Measurements from ENCODE around the gene OR52B4.
"Not testable (repeated sequence)": the region's sequence is repeated elsewhere in the genome, so short reads cannot be mapped to it uniquely, and the experiment has no call there.

DNA sequence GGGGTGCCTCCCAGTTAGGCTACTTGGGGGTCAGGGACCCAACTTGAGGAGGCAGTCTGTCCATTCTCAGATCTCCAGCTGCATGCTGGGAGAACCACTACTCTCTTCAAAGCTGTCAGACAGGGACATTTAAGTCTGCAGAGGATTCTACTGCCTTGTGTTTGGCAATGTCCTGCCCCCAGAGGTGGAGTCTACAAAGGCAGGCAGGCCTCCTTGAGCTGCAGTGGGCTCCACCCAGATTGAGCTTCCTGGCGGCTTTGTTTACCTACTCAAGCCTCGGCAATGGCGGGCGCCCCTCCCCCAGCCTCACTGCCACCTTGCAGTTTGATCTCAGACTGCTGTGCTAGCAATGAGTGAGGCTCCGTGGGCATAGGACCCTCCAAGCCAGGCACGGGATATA lies 38.0 kb upstream of the OR52B4 start:
- TF ChIP-seq, protein P1, sequence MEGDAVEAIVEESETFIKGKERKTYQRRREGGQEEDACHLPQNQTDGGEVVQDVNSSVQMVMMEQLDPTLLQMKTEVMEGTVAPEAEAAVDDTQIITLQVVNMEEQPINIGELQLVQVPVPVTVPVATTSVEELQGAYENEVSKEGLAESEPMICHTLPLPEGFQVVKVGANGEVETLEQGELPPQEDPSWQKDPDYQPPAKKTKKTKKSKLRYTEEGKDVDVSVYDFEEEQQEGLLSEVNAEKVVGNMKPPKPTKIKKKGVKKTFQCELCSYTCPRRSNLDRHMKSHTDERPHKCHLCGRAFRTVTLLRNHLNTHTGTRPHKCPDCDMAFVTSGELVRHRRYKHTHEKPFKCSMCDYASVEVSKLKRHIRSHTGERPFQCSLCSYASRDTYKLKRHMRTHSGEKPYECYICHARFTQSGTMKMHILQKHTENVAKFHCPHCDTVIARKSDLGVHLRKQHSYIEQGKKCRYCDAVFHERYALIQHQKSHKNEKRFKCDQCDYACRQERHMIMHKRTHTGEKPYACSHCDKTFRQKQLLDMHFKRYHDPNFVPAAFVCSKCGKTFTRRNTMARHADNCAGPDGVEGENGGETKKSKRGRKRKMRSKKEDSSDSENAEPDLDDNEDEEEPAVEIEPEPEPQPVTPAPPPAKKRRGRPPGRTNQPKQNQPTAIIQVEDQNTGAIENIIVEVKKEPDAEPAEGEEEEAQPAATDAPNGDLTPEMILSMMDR (IDR thresholded peaks at IDR 0.05): not testable (repeated sequence)
- not testable (repeated sequence) for TF ChIP-seq POLR2A (IDR thresholded peaks at IDR 0.05)
